Astrocyte (in vitro differentiated cells and primary cell): ENCODE data around the gene MUS81. TPM values are rescaled to one million over a fixed set of nuclear protein-coding genes. Genes with fewer than 3 reads are reported as not detected.

Experiments
- DNase-seq: peaks from one replicate; pipeline ENCODE4 v3.0.0-alpha.2; 2010; ENCODE audit warnings: low read depth
- FAIRE-seq: peaks from 2 replicates; lab custom pipeline; 2011; peaks lifted over from hg19 to GRCh38; lab: Jason Lieb, UNC
- H2AFZ ChIP-seq: 2 replicates; pipeline ENCODE4 v1.6.0; 2012; ENCODE audit warnings: low read depth, low read length, inconsistent platforms
- H3K27ac ChIP-seq: 2 replicates; pipeline ENCODE4 v1.5.1; 2011; ENCODE audit warnings: low read depth, low read length, inconsistent platforms
- H3K27me3 ChIP-seq: 2 replicates; pipeline ENCODE4 v1.6.0; 2011; ENCODE audit warnings: low read length, inconsistent platforms; ENCODE audit not compliant: insufficient read depth
- H3K36me3 ChIP-seq: 2 replicates; pipeline ENCODE4 v1.5.1; 2011; ENCODE audit warnings: low read length, inconsistent platforms; ENCODE audit not compliant: insufficient read depth
- H3K4me1 ChIP-seq: 2 replicates; pipeline ENCODE4 v1.5.1; 2011; ENCODE audit warnings: low read length, inconsistent platforms; ENCODE audit not compliant: insufficient read depth
- H3K4me2 ChIP-seq: 2 replicates; pipeline ENCODE4 v1.6.0; 2012; ENCODE audit warnings: low read length, inconsistent platforms
- H3K4me3 ChIP-seq: 2 replicates; pipeline ENCODE4 v1.5.1; 2011; ENCODE audit warnings: low read depth, mild to moderate bottlenecking, low read length, inconsistent platforms; ENCODE audit not compliant: insufficient read depth
- H3K79me2 ChIP-seq: 2 replicates; pipeline ENCODE4 v1.6.0; 2012; ENCODE audit warnings: mild to moderate bottlenecking, low read length, inconsistent platforms; ENCODE audit not compliant: insufficient read depth
- H3K9ac ChIP-seq: 2 replicates; pipeline ENCODE4 v1.6.0; 2012; ENCODE audit warnings: mild to moderate bottlenecking, low read length, inconsistent platforms
- H3K9me3 ChIP-seq: 2 replicates; pipeline ENCODE4 v1.5.1; 2012; ENCODE audit warnings: low read depth, mild to moderate bottlenecking, low read length, inconsistent platforms; ENCODE audit not compliant: insufficient read depth
- H4K20me1 ChIP-seq: 2 replicates; pipeline ENCODE4 v1.6.0; 2012; ENCODE audit warnings: low read length, inconsistent platforms; ENCODE audit not compliant: insufficient read depth
- H3K27ac Mint-ChIP-seq: one replicate; pipeline ENCODE4 v1.8.0; 2021; ENCODE audit warnings: mild to moderate bottlenecking, mixed read lengths; ENCODE audit not compliant: unreplicated experiment
- H3K27me3 Mint-ChIP-seq: one replicate; pipeline ENCODE4 v1.8.0; 2021; ENCODE audit warnings: low read depth, mixed read lengths; ENCODE audit not compliant: unreplicated experiment
- H3K36me3 Mint-ChIP-seq: one replicate; pipeline ENCODE4 v1.8.0; 2021; ENCODE audit warnings: low read depth, mixed read lengths; ENCODE audit not compliant: unreplicated experiment
- H3K4me1 Mint-ChIP-seq: one replicate; pipeline ENCODE4 v1.8.0; 2021; ENCODE audit warnings: low read depth, mixed read lengths; ENCODE audit not compliant: unreplicated experiment
- H3K4me3 Mint-ChIP-seq: one replicate; pipeline ENCODE4 v1.8.0; 2021; ENCODE audit warnings: mild to moderate bottlenecking, moderate library complexity, mixed read lengths; ENCODE audit not compliant: unreplicated experiment
- H3K9me3 Mint-ChIP-seq: one replicate; pipeline ENCODE4 v1.8.0; 2021; ENCODE audit warnings: mild to moderate bottlenecking, mixed read lengths; ENCODE audit not compliant: unreplicated experiment
- CTCF ChIP-seq: IDR thresholded peaks from 2 replicates; pipeline ENCODE4 v1.5.1; 2011; ENCODE audit warnings: low read depth, mild to moderate bottlenecking, inconsistent platforms, low read length, moderate library complexity; ENCODE audit not compliant: insufficient read depth
- EZH2 ChIP-seq: IDR thresholded peaks from 2 replicates; pipeline ENCODE4 v1.6.1; 2012; ENCODE audit warnings: mild to moderate bottlenecking, low read length, inconsistent platforms; ENCODE audit not compliant: insufficient read depth
- total RNA-seq: library from RNA; stranded (reverse); gene quantifications from 2 replicates; pipeline ENCODE4 v1.2.1, GENCODE V29; 2021

MUS81 gene
- total RNA-seq, 1 donor from 2014 or later = 59.9 TPM

GRCh38 chr11:65882120-65883057, 22.2 kb downstream of the MUS81 start:
- Mint-ChIP-seq H3K9me3 (no peaks in the 10 kb centered on the region), H3K27me3 (no peaks in the 10 kb centered on the region), H3K36me3 (peaks cover 14% of the 10 kb centered on the region), H3K4me1 (peaks cover 10% of the 10 kb centered on the region), H3K27ac (peak overlapping the region; percentile 34), H3K4me3 (peak overlapping the region; percentile 68)
- H3K27ac ChIP-seq = no peak overlapping the region
- peaks cover 24% of the 10 kb centered on the region for H3K4me1 ChIP-seq
- H2AFZ ChIP-seq = no peak overlapping the region
- no peak overlapping the region for H3K4me2 ChIP-seq
- no peak overlapping the region for H3K9ac ChIP-seq
- H3K36me3 ChIP-seq = peaks cover 14% of the 10 kb centered on the region
- DNase-seq = no peak
- TF ChIP-seq EZH2 = no peak
- no peak for TF ChIP-seq CTCF
- H4K20me1 ChIP-seq = peaks cover 36% of the 10 kb centered on the region
- no peaks in the 10 kb centered on the region for H3K9me3 ChIP-seq
- no peak for FAIRE-seq
- peaks cover 28% of the 10 kb centered on the region for H3K79me2 ChIP-seq
- no peaks in the 10 kb centered on the region for H3K27me3 ChIP-seq
- no peak overlapping the region for H3K4me3 ChIP-seq

DNA sequence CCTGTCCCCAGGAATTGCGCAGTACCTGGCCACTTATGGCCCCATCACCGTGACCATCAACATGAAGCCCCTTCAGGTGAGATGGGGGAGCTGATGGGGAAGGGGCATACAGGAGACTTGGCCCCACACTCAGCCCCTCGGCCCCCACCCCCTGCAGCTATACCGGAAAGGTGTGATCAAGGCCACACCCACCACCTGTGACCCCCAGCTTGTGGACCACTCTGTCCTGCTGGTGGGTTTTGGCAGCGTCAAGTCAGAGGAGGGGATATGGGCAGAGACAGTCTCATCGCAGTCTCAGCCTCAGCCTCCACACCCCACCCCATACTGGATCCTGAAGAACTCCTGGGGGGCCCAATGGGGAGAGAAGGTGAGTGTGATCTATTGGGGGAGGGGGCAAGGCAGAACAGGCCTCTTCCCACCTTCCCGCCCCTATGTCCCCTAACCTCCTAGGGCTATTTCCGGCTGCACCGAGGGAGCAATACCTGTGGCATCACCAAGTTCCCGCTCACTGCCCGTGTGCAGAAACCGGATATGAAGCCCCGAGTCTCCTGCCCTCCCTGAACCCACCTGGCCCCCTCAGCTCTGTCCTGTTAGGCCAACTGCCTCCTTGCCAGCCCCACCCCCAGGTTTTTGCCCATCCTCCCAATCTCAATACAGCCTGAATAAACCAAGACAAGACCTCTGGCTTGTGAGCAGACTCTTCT, 23.0 kb downstream of the MUS81 start:
- Mint-ChIP-seq H3K27me3 (no peaks in the 10 kb centered on the region), H3K36me3 (peaks cover 14% of the 10 kb centered on the region), H3K9me3 (no peaks in the 10 kb centered on the region), H3K27ac (no peak overlapping the region), H3K4me1 (peaks cover 10% of the 10 kb centered on the region), H3K4me3 (peak overlapping the region; percentile 45)
- H3K4me3 ChIP-seq = no peak overlapping the region
- no peaks in the 10 kb centered on the region for H3K9me3 ChIP-seq
- H3K79me2 ChIP-seq = peaks cover 36% of the 10 kb centered on the region
- H3K9ac ChIP-seq = no peak overlapping the region
- no peaks in the 10 kb centered on the region for H3K27me3 ChIP-seq
- H3K27ac ChIP-seq = no peak overlapping the region
- peaks cover 41% of the 10 kb centered on the region for H4K20me1 ChIP-seq
- no peak overlapping the region for H2AFZ ChIP-seq
- no peak for TF ChIP-seq CTCF
- H3K4me1 ChIP-seq = peaks cover 29% of the 10 kb centered on the region
- no peak overlapping the region for H3K4me2 ChIP-seq
- peaks cover 14% of the 10 kb centered on the region for H3K36me3 ChIP-seq
- FAIRE-seq (no peak), DNase-seq (no peak)
